NOMO-1 (cell line): ENCODE data around the gene ABCG1.
"Not testable (repeated sequence)": the region's sequence is repeated elsewhere in the genome, so short reads cannot be mapped to it uniquely, and the experiment has no call there.

ENCODE experiments used
- DNase-seq, 2 experiments: peaks; one replicate each; lab custom pipeline; 2025; ENCODE audit not compliant: unreplicated experiment in 2 of 2; lab: John Stamatoyannopoulos, UW

The ABCG1 gene

GRCh38 chr21:42287193-42288083 lies 68.5 kb downstream of the ABCG1 start:
- DNase-seq = no peak

- no peak for DNase-seq
These were observed 70.0 kb downstream of the ABCG1 start for GRCh38 chr21:42288962-42289361.

- peak; percentile 15 to 22 for DNase-seq
These were observed 71.0 kb downstream of the ABCG1 start for GRCh38 chr21:42289926-42290325.

GRCh38 chr21:42290505-42290904 lies 71.6 kb downstream of the ABCG1 start:
- DNase-seq = no peak

GRCh38 chr21:42291003-42291750 lies 72.2 kb downstream of the ABCG1 start:
- DNase-seq = no peak

- DNase-seq = no peak
These were observed 73.0 kb downstream of the ABCG1 start for GRCh38 chr21:42291751-42292562.

GRCh38 chr21:42292563-42293142 lies 73.7 kb downstream of the ABCG1 start:
- DNase-seq = not testable (repeated sequence)

- no peak for DNase-seq
These were observed 74.8 kb downstream of the ABCG1 start for GRCh38 chr21:42293649-42294272.

GRCh38 chr21:42294273-42294880 lies 75.4 kb downstream of the ABCG1 start:
- no peak for DNase-seq

GRCh38 chr21:42295845-42296244 lies 76.9 kb downstream of the ABCG1 start:
- no peak for DNase-seq

- no peak for DNase-seq
These were observed 77.6 kb downstream of the ABCG1 start for GRCh38 chr21:42296501-42296900.

- no peak for DNase-seq
These were observed 78.4 kb downstream of the ABCG1 start for GRCh38 chr21:42297377-42297776.

GRCh38 chr21:42298237-42298636 lies 79.3 kb downstream of the ABCG1 start:
- no peak for DNase-seq

- no peak for DNase-seq
These were observed 79.7 kb downstream of the ABCG1 start for GRCh38 chr21:42298657-42299056.

GRCh38 chr21:42299324-42300044 lies 80.5 kb downstream of the ABCG1 start:
- peak in 1 of 2 experiments; percentile 17 for DNase-seq

GRCh38 chr21:42300045-42300583 lies 81.2 kb downstream of the ABCG1 start:
- DNase-seq = no peak

GRCh38 chr21:42300956-42301355 lies 82.0 kb downstream of the ABCG1 start:
- no peak for DNase-seq

- DNase-seq = no peak
These were observed 82.6 kb downstream of the ABCG1 start for GRCh38 chr21:42301371-42302075.
